Activated T-helper 1 cell treated with anti-CD3 and anti-CD28 coated beads, Interleukin-12 subunit alpha, Interleukin-12 subunit beta, Interleukin-2, Interleukin-4 antibody, amounts not matched to agents 30 ng/mL and 10 ng/mL and 1 ng/mL, durations not matched to agents 14 hours and 24 hours and 36 hours (primary cell): ENCODE measurements around the gene USB1. TPM values are rescaled to one million over a fixed set of nuclear protein-coding genes. Genes with fewer than 3 reads are reported as not detected.

Source experiments
- DNase-seq: peaks from one replicate; pipeline ENCODE4 v3.0.0; 2021; ENCODE audit warnings: low spot score
- H3K27ac Mint-ChIP-seq: one replicate; pipeline ENCODE4 v1.8.0; 2021; ENCODE audit warnings: mild to moderate bottlenecking, mixed read lengths
- H3K27me3 Mint-ChIP-seq: one replicate; pipeline ENCODE4 v1.8.0; 2022; ENCODE audit warnings: mild to moderate bottlenecking, moderate library complexity, mixed read lengths; ENCODE audit not compliant: insufficient read depth
- H3K36me3 Mint-ChIP-seq: one replicate; pipeline ENCODE4 v1.8.0; 2021; ENCODE audit warnings: low read depth, mixed read lengths
- H3K4me1 Mint-ChIP-seq: one replicate; pipeline ENCODE4 v1.8.0; 2021; ENCODE audit warnings: low read depth, mixed read lengths
- H3K4me3 Mint-ChIP-seq: one replicate; pipeline ENCODE4 v1.8.0; 2021; ENCODE audit warnings: mild to moderate bottlenecking, moderate library complexity, mixed read lengths
- H3K9me3 Mint-ChIP-seq: one replicate; pipeline ENCODE4 v1.8.0; 2021; ENCODE audit warnings: mixed read lengths
- intact Hi-C: fragments of 100-400 bp; cut with micrococcal nuclease; formaldehyde crosslinking; loops from one replicate; pipeline ENCODE4 v1.15.1; 2024
- total RNA-seq: library from RNA; stranded (reverse); gene quantifications from 2 replicates; pipeline ENCODE4 v1.2.3, GENCODE V29; 2022

The USB1 gene
- total RNA-seq, 1 donor from 2014 or later = 60.8 TPM

- no peaks in the 10 kb centered on the region for H3K4me1 Mint-ChIP-seq
- intact Hi-C loops = no loop called here
- no peak overlapping the region for H3K4me3 Mint-ChIP-seq
- no peak for DNase-seq
- no peaks in the 10 kb centered on the region for H3K36me3 Mint-ChIP-seq
- no peaks in the 10 kb centered on the region for H3K27me3 Mint-ChIP-seq
- no peaks in the 10 kb centered on the region for H3K9me3 Mint-ChIP-seq
- H3K27ac Mint-ChIP-seq = no peak overlapping the region
Observed at GRCh38 chr16:58046936-58047335, 45.7 kb downstream of the USB1 start.

DNA sequence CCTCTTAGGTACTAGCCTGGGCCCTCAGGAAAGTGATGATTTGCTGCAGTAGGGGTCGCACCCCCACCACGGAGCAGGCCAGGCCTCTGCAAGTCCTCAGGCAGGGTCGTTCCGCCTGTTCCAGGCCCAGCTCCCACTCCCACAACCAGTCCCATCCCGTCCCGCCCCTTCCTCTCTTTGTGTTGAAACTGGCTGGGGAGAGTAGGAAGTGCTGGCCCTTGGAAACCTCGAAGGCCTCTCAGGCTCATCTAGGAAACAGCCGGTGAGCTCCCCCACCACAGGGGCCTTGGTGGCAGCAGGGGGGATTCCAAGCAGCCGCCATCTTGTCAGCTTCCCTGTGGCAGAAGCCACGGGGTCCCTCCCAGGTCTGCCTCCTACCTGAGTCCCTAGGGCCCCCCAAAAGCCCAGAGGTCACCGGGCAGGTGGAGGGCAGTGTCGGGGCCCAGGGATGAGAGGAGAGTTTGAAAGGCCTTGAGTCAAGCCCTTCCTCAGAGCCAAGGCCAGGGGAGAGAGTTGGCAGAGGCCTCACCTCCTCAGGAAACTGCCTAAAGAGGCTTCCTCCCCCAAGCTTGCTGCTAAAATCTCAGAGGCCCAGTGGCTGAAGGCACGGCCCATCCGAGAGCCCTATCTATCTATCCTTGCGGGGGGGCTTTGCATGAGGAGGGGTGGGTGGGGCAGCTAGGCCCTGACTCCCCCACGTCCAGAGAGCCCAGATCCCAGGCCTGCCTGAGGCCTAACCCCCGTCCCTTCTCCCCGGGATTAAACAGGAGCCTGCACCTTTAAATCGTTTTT, 46.5 kb downstream of the USB1 start:
- no peak for DNase-seq
- intact Hi-C loops = no loop called here
- Mint-ChIP-seq H3K4me3 (no peak overlapping the region), H3K4me1 (no peaks in the 10 kb centered on the region), H3K36me3 (no peaks in the 10 kb centered on the region), H3K9me3 (no peaks in the 10 kb centered on the region), H3K27ac (no peak overlapping the region), H3K27me3 (no peaks in the 10 kb centered on the region)

- DNase-seq = no peak
- H3K36me3 Mint-ChIP-seq = no peaks in the 10 kb centered on the region
- intact Hi-C loops = no loop called here
- no peaks in the 10 kb centered on the region for H3K27me3 Mint-ChIP-seq
- no peak overlapping the region for H3K4me3 Mint-ChIP-seq
- no peaks in the 10 kb centered on the region for H3K4me1 Mint-ChIP-seq
- H3K9me3 Mint-ChIP-seq = no peaks in the 10 kb centered on the region
- H3K27ac Mint-ChIP-seq = no peak overlapping the region
Observed at GRCh38 chr16:58048494-58049231, 47.5 kb downstream of the USB1 start.

- Mint-ChIP-seq H3K4me3 (no peak overlapping the region), H3K9me3 (no peaks in the 10 kb centered on the region), H3K4me1 (no peaks in the 10 kb centered on the region), H3K36me3 (no peaks in the 10 kb centered on the region), H3K27me3 (no peaks in the 10 kb centered on the region), H3K27ac (no peak overlapping the region)
- intact Hi-C loops = no loop called here
- no peak for DNase-seq
Observed at GRCh38 chr16:58049232-58050185, 48.3 kb downstream of the USB1 start.

DNA sequence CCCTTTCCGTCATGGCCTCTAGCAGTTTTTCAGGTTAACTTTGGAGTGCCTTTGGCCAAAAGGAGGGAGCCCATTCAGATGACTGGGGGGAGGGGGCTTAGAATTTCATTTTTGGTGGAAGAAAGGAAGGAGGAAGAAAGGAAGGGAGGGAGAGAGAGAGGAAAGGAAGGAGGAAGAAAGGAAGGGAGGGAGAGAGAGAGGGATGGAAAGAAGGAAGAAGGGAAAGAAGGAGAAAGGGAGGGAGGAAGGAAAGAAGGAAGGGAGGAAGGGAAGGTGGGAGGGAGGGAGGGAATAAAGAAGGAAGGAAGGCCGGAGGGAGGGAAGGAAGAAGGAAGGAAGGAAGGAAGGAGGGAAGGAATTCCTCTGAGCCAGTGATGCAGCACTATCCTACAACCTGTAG, 50.1 kb downstream of the USB1 start:
- DNase-seq = no peak
- H3K27ac Mint-ChIP-seq = no peak overlapping the region
- no peak overlapping the region for H3K4me3 Mint-ChIP-seq
- H3K27me3 Mint-ChIP-seq = no peaks in the 10 kb centered on the region
- H3K9me3 Mint-ChIP-seq = no peaks in the 10 kb centered on the region
- intact Hi-C loops = no loop called here
- no peaks in the 10 kb centered on the region for H3K4me1 Mint-ChIP-seq
- H3K36me3 Mint-ChIP-seq = no peaks in the 10 kb centered on the region

DNA sequence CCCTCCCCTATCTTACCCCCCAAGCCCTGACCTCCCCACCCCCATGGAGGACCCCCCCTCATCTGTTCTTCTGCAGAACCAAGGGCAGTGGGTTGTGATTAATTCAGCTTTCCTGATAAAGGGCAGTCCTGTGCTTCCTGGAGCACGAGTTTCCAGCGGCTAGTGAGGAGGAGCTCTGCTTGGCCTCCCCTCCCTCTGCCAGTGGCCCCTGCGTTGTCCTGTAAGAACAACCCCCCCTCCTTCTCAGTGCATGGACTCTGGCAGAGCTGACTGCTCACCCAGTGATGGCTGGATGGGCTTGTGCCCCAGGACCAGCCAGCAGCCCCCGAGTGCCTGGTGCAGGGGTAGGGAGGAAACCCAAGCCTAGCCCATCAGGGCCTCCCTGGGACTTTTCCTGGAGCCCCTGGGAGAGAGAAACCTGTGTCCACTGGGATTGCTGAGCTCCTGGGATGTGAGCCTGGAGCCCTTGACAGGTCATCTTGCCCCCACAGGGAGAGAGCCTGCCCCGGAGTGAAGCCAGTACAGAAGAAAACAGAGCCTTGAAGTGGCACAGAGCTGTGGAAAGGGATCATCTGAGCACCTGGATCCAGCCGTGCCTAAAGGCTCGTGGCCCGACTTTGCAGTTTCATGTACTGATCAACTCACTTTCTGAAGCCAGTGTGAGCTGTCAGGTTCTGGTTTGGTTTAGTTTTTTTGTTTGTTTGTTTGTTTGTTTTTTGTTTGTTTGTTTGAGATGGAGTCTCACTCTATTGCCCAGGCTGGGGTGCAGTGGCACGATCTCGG, 50.8 kb downstream of the USB1 start:
- Mint-ChIP-seq H3K27ac (no peak overlapping the region), H3K4me3 (no peak overlapping the region)

DNA sequence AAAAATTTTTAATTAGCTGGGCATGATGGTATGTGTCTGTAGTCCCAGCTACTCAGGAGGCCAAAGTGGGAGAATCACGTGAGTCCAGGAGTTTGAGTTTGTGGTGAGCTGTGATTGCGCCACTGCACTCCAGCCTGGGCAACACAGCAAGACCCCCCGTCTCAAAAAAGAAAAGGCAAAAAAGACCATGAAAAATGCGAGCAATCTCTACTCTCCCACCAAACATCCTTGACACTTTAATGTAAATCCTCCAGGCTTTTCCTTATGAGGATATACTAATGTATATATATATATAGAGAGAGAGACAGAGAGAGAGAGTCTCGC, 52.4 kb downstream of the USB1 start:
- intact Hi-C loops = loop anchor here (1.0 kb wide), 1 partner anchor 28 kb away; the partner anchor contains the start of gene MMP15
- no peaks in the 10 kb centered on the region for H3K27me3 Mint-ChIP-seq
- H3K4me1 Mint-ChIP-seq = no peaks in the 10 kb centered on the region
- DNase-seq = no peak
- H3K36me3 Mint-ChIP-seq = no peaks in the 10 kb centered on the region
- no peak overlapping the region for H3K27ac Mint-ChIP-seq
- H3K4me3 Mint-ChIP-seq = no peak overlapping the region
- H3K9me3 Mint-ChIP-seq = no peaks in the 10 kb centered on the region

More for the DNA sequence above, 50.8 kb downstream of the USB1 start:
- H3K9me3 Mint-ChIP-seq = no peaks in the 10 kb centered on the region
- intact Hi-C loops = no loop called here
- no peaks in the 10 kb centered on the region for H3K4me1 Mint-ChIP-seq
- H3K36me3 Mint-ChIP-seq = no peaks in the 10 kb centered on the region
- DNase-seq = no peak
- H3K27me3 Mint-ChIP-seq = no peaks in the 10 kb centered on the region

DNA sequence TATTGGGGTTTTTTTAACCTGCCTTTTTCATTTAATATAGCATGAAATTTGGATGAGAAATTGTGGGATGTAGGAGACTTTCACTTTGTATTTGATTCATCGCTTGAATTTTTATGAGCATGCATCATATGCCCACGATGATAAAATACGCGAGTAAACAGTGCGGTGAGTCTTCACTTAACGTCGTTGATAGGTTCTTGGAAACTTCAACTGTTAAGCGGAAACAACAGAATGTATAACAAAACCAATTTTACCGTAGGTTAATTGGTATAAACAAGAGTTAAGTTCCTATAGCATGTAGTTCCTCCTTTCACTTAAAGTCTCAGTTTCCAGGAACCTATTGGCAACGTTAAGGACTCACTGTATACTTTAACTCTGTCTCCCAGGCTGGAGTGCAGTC, 53.1 kb downstream of the USB1 start:
- Mint-ChIP-seq H3K4me1 (no peaks in the 10 kb centered on the region), H3K4me3 (no peak overlapping the region), H3K9me3 (no peaks in the 10 kb centered on the region), H3K27me3 (no peaks in the 10 kb centered on the region), H3K27ac (no peak overlapping the region), H3K36me3 (no peaks in the 10 kb centered on the region)
- intact Hi-C loops = loop anchor here (1.0 kb wide), 1 partner anchor 29 kb away; the partner anchor contains the start of gene MMP15
- DNase-seq = no peak

GRCh38 chr16:58056580-58056979, 55.4 kb downstream of the USB1 start:
- no peaks in the 10 kb centered on the region for H3K36me3 Mint-ChIP-seq
- intact Hi-C loops = no loop called here
- no peak overlapping the region for H3K4me3 Mint-ChIP-seq
- H3K9me3 Mint-ChIP-seq = no peaks in the 10 kb centered on the region
- no peaks in the 10 kb centered on the region for H3K4me1 Mint-ChIP-seq
- no peak for DNase-seq
- H3K27ac Mint-ChIP-seq = no peak overlapping the region
- peaks cover 1% of the 10 kb centered on the region for H3K27me3 Mint-ChIP-seq

DNA sequence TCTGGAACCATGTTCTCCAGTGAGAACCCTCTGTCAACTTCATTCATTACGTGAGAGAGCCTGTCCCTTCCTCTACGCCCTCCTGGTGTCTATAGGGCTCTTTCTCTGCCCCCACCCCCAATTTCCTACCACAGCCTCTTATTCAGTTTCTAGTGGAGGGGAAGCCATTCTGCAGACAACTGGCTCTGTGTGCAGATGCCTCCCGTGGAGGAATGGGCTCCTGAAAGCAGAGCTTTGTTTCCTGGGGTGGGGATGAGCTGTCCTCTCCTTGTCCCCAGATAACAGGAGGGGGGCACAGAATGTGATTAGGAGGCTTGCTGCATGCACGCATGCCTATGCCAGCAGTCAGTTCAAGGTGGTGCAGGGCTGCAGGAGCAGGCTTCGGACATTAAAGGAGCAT, 55.9 kb downstream of the USB1 start:
- Mint-ChIP-seq H3K36me3 (no peaks in the 10 kb centered on the region), H3K4me1 (no peaks in the 10 kb centered on the region), H3K27me3 (peaks cover 1% of the 10 kb centered on the region), H3K9me3 (no peaks in the 10 kb centered on the region), H3K4me3 (no peak overlapping the region), H3K27ac (no peak overlapping the region)
- no peak for DNase-seq
- intact Hi-C loops = no loop called here

DNA sequence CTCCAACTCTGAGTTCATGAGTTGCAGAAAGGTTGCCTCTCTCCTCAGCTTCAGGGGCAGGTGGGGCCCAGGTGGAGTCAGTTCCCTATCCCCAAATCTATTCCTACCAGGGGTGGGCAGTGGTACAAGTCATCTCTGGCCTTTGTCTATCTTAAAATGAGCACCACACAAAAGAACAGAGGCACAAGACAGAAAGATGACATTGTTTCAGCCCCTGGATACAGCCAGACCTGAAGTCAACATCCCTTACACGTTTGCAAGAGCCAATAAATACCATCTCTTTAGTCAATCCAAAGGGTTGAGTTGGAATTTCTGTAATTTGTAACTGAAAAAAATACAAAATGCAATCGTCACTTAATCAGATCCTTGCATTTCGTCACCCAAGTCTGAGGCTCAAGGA, 56.6 kb downstream of the USB1 start:
- intact Hi-C loops = no loop called here
- no peak for DNase-seq
- H3K27me3 Mint-ChIP-seq = peaks cover 1% of the 10 kb centered on the region
- no peak overlapping the region for H3K27ac Mint-ChIP-seq
- H3K4me1 Mint-ChIP-seq = no peaks in the 10 kb centered on the region
- H3K36me3 Mint-ChIP-seq = no peaks in the 10 kb centered on the region
- H3K4me3 Mint-ChIP-seq = no peak overlapping the region
- H3K9me3 Mint-ChIP-seq = no peaks in the 10 kb centered on the region

DNA sequence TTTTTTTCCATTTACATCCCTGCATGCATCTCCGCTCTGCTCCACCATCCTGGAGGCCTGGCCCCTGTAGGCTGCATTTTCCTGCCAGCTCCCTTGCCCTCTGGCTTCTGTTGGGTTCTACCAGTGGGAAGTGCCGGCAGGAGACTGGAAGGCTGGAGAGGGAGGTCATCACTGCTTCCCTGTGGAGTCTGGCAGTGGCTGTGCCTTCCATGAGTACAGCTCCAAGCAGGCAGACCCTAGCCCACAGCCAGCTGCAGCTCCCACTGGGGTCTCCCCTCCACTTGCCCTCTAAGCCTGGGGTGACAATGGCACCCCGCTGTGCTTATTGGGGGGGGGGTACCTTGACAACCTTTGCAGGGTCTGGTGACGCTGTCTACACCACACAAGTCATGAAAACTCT, 61.6 kb downstream of the USB1 start:
- no peaks in the 10 kb centered on the region for H3K4me1 Mint-ChIP-seq
- H3K36me3 Mint-ChIP-seq = no peaks in the 10 kb centered on the region
- H3K27ac Mint-ChIP-seq = no peak overlapping the region
- no peak overlapping the region for H3K4me3 Mint-ChIP-seq
- intact Hi-C loops = no loop called here
- H3K27me3 Mint-ChIP-seq = peaks cover 1% of the 10 kb centered on the region
- no peaks in the 10 kb centered on the region for H3K9me3 Mint-ChIP-seq
- no peak for DNase-seq
